Stomach (tissue), 4 donors: ENCODE results near the gene LOC128125822.

Source experiments
- CTCF ChIP-seq, 7 experiments: fragments of 450-650 bp in 4 of 7; fragments of 200-600 bp in 3 of 7; sonication (generic) in 3 of 7; IDR thresholded peaks; one replicate each; pipeline ENCODE4 v1.5.1; 2016 to 2019; ENCODE audit warnings: antibody characterized with exemption in 7 of 7, control low read depth in 2 of 7, mild to moderate bottlenecking in 1 of 7
- EP300 ChIP-seq: sonication (generic); formaldehyde crosslinking; IDR thresholded peaks from one replicate; pipeline ENCODE4 v1.6.1; 2017; ENCODE audit warnings: antibody characterized with exemption
- POLR2A ChIP-seq, 4 donors: fragments of 450-650 bp; IDR thresholded peaks; one replicate each; pipeline ENCODE4 v1.6.1; 2016; ENCODE audit warnings: antibody characterized with exemption in 4 of 4, control low read depth in 2 of 4, mild to moderate bottlenecking in 1 of 4, moderate library complexity in 1 of 4
- POLR2AphosphoS5 ChIP-seq, 3 donors: sonication (generic); formaldehyde crosslinking; IDR thresholded peaks; one replicate each; pipeline ENCODE4 v1.6.1; 2016; ENCODE audit warnings: antibody characterized with exemption in 3 of 3

- TF ChIP-seq CTCF (IDR thresholded peaks at IDR 0.05) (no peak), POLR2A (IDR thresholded peaks at IDR 0.05) (no peak), POLR2AphosphoS5 (IDR thresholded peaks at IDR 0.05) (no peak), EP300 (no peak)
These were observed 11.8 kb downstream of the LOC128125822 start for GRCh38 chr6:63584125-63584514.
